Prostate gland (tissue), 2 donors: Measurements from ENCODE around the gene PGPEP1. TPM values are rescaled to one million over a fixed set of nuclear protein-coding genes. Genes with fewer than 3 reads are reported as not detected.

Experiments used
- DNase-seq: peaks from one replicate; pipeline ENCODE4 v3.0.0-alpha.2; 2019; ENCODE audit warnings: low spot score
- H3K27ac ChIP-seq, 2 donors: fragments of 200-600 bp; sonication (generic); 2 replicates each; pipeline ENCODE4 v1.5.1; 2017 to 2019
- H3K27me3 ChIP-seq: fragments of 200-600 bp; sonication (generic); replicated peaks from 2 replicates; pipeline ENCODE4 v1.5.1; 2019; ENCODE audit not compliant: insufficient read depth
- H3K36me3 ChIP-seq, 2 donors: fragments of 200-600 bp; sonication (generic); 1 replicate in 1 of 2; 2 replicates in 1 of 2; pipeline versions ENCODE4 v1.5.1 to v1.8.1; 2017 to 2019
- H3K4me1 ChIP-seq: fragments of 200-600 bp; sonication (generic); replicated peaks from 2 replicates; pipeline ENCODE4 v1.5.1; 2019
- H3K4me3 ChIP-seq, 2 donors: fragments of 200-600 bp; sonication (generic); 2 replicates each; pipeline ENCODE4 v1.5.1; 2017 to 2019
- H3K9me3 ChIP-seq: fragments of 200-600 bp; sonication (generic); 2 replicates; pipeline ENCODE4 v1.5.1; 2017
- POLR2A ChIP-seq: fragments of 450-650 bp; IDR thresholded peaks from one replicate; pipeline ENCODE4 v1.6.1; 2016; ENCODE audit warnings: antibody characterized with exemption, mild to moderate bottlenecking
- POLR2AphosphoS5 ChIP-seq: sonication (generic); formaldehyde crosslinking; IDR thresholded peaks from one replicate; pipeline ENCODE4 v1.6.1; 2017; ENCODE audit warnings: antibody characterized with exemption
- WGBS: methylation state at CpG from one replicate; pipeline ENCODE4 v1.1.5; 2018; 5-methylcytosine and 5-hydroxymethylcytosine counted together
- intact Hi-C: fragments of 100-400 bp; cut with DNase I; formaldehyde crosslinking; loops from one replicate; pipeline ENCODE4 v1.14.2; 2022
- total RNA-seq, 2 donors: library from RNA; depleted of rRNA; stranded (reverse); fragments of >200 nt; gene quantifications; one replicate each; pipeline ENCODE4 v1.1.0, GENCODE V29; 2016
- TF ChIP-seq, protein P1 (sequence below), 4 experiments: fragments of 200-600 bp in 2 of 4; fragments of 450-650 bp in 2 of 4; sonication (generic) in 2 of 4; IDR thresholded peaks; 1 replicate in 3 of 4; 2 replicates in 1 of 4; pipeline ENCODE4 v1.5.1; 2016 to 2019; ENCODE audit warnings: antibody characterized with exemption in 4 of 4, mild to moderate bottlenecking in 2 of 4, moderate library complexity in 2 of 4

Gene PGPEP1
- total RNA-seq, 2 donors from 2014 or later = 18.0 to 37.3 TPM

DNA sequence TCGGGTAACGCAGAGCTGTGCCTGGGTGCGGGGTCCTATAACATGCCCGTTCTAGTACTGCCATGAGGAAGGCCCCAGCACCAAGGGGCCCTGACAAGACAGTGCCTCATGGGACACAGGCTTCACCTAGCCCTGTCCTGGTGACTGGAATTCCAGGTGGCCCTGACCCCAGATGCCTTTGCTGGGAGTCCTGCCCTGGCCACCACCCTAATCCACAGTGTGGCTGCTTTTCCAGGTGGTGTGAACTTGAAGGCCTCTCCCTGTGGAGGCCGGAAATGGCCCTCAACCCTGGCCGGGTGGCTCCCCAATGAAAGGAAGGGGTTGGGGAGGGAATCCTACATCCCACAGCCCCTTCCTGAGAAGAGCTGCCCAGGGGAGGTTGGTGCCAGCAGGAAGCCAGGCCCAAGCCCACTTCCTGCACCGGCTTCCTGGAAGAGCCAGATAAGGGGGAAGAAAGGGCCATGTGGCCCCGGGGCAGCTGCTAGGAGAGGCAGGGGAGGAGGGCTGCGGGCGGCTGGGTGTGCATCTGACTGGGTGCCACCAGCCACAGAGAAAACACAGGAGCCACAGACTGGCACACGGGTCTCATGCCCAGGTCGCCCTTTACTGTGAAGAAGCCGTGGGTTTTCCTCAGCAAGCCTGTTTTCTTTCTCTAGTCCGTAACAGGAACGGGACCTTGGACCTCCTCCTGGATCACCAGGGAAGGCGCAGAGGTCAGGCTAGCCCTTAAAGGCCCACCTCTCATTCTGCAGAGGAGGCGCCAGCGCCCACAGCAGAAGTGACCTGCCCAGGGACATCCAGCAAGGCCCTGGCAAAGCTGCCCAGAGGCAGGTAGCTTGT is 22.2 kb upstream of the PGPEP1 start:
- Histone ChIP-seq H3K36me3 (no peaks in the 10 kb centered on the region), H3K27ac (peak overlapping the region; percentile 35 to 39), H3K4me1 (peaks cover 10% of the 10 kb centered on the region), H3K27me3 (no peaks in the 10 kb centered on the region), H3K9me3 (no peaks in the 10 kb centered on the region), H3K4me3 (no peak overlapping the region)
- no peak for DNase-seq
- TF ChIP-seq, protein P1, sequence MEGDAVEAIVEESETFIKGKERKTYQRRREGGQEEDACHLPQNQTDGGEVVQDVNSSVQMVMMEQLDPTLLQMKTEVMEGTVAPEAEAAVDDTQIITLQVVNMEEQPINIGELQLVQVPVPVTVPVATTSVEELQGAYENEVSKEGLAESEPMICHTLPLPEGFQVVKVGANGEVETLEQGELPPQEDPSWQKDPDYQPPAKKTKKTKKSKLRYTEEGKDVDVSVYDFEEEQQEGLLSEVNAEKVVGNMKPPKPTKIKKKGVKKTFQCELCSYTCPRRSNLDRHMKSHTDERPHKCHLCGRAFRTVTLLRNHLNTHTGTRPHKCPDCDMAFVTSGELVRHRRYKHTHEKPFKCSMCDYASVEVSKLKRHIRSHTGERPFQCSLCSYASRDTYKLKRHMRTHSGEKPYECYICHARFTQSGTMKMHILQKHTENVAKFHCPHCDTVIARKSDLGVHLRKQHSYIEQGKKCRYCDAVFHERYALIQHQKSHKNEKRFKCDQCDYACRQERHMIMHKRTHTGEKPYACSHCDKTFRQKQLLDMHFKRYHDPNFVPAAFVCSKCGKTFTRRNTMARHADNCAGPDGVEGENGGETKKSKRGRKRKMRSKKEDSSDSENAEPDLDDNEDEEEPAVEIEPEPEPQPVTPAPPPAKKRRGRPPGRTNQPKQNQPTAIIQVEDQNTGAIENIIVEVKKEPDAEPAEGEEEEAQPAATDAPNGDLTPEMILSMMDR (IDR thresholded peaks at IDR 0.05) = no peak
- TF ChIP-seq POLR2AphosphoS5 = no peak
- no peak for TF ChIP-seq POLR2A
- 70% methylated on average over 18 of the region's 18 CpGs for WGBS
- intact Hi-C loops = no loop called here

DNA sequence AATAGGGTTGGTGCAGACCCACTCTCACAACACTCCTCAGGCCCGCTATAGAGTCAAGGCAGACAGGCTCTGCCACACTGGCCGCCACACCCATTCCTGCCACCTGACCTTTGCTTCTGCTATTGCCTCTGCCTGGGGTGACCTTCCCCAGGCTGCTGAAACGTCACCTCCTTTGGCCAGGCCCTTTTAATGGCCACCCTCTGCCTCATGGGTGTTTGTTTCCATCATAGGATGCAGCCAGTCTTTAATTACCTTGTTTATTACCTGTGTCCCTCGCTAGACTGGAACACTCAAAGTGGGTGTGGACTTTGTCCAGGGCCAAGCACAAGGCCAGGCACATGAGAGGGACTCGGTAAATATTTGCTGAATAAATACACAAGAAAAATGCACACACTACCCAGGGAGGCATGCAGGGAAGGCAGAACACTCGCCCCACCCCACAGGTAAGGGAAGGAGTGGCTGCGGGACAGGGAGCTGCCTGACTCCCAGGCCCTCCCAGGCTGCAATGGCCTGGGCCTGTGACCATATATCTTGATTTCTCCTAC is 20.7 kb upstream of the PGPEP1 start:
- peak; percentile 45 for TF ChIP-seq POLR2AphosphoS5
- TF ChIP-seq POLR2A = no peak
- H3K9me3 ChIP-seq = no peaks in the 10 kb centered on the region
- no peaks in the 10 kb centered on the region for H3K27me3 ChIP-seq
- 71% methylated on average over 7 of the region's 7 CpGs for WGBS
- H3K36me3 ChIP-seq = no peaks in the 10 kb centered on the region
- intact Hi-C loops = loop anchor here (5.0 kb wide), 1 partner anchor 117 kb away; the partner anchor contains the start of gene RAB3A
- no peak overlapping the region for H3K4me3 ChIP-seq
- peak overlapping the region in 1 of 2 donors; percentile 56 for H3K27ac ChIP-seq
- H3K4me1 ChIP-seq = peaks cover 14% of the 10 kb centered on the region
- DNase-seq = peak; percentile 16

DNA sequence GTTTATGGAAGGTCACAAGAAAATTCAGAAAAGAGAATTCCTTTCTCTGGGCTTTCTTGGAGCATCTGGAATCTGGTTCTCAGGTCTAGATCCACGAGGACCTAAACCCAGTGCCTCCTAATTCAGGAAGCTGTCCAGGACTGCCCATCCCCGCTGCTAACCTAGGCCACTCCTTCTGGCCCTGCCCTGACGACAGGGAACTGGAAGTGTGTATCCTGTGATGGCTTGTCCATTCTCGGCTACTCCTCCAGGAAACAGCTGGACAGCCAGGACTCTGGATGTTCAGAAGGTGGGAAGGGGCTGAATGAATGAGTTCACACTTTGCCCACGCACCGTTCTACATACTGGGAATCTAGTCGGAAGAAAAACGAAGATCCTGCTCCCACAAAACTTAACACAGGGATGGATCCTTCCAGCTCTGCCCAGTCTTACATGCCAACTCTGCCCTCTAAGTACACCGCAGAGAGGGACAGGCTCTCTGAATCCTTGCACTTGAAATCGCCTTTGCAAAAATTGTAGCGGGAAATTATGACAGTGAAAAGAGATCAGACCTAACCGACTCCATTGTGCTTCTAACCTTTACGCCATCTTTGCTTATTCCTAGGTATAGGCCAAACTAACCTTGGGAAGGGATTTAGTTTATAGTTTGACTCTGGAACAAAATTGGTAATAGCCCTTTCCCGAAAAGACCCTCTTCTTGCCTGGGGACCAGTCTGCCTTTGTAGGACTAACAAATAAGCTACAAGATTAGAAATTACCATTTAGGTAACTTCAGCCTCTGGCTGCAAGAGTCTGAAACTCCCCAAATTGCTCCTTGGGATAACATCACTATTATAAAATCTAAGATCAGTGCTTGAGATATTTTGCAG is 19.3 kb upstream of the PGPEP1 start:
- DNase-seq = no peak
- TF ChIP-seq POLR2AphosphoS5 (no peak), POLR2A (no peak)
- TF ChIP-seq, protein P1 (IDR thresholded peaks at IDR 0.05) = no peak
- WGBS = 70% methylated on average over 14 of the region's 14 CpGs
- Histone ChIP-seq H3K4me3 (no peak overlapping the region), H3K27ac (peak overlapping the region in 1 of 2 donors; percentile 56), H3K27me3 (no peaks in the 10 kb centered on the region), H3K9me3 (no peaks in the 10 kb centered on the region), H3K36me3 (no peaks in the 10 kb centered on the region), H3K4me1 (peaks cover 14% of the 10 kb centered on the region)
- intact Hi-C loops = loop anchor here (5.0 kb wide), 1 partner anchor 119 kb away; the partner anchor contains the start of gene RAB3A

DNA sequence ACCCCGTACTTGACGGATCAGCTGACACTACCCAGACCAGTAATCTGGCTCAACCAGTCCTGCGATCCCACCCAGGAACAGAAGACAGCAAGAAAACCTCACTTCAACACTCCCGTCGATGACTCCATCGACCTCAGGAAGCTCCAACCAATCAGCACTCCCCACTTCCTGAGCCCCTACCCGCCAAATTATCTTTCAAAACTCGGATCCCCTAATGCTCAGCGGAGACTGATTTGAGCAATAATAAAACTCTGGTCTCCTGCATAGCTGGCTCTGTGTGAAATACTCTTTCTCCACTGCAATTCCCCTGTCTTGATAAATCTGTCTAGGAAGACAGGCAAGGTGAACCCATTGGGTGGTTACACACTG is 18.7 kb upstream of the PGPEP1 start:
- 17% methylated on average over 9 of the region's 9 CpGs for WGBS
- no peaks in the 10 kb centered on the region for H3K36me3 ChIP-seq
- intact Hi-C loops = loop anchor here (5.0 kb wide), 1 partner anchor 119 kb away; the partner anchor contains the start of gene RAB3A
- no peak overlapping the region for H3K4me3 ChIP-seq
- H3K27me3 ChIP-seq = no peaks in the 10 kb centered on the region
- no peaks in the 10 kb centered on the region for H3K9me3 ChIP-seq
- no peak overlapping the region for H3K27ac ChIP-seq
- peaks cover 14% of the 10 kb centered on the region for H3K4me1 ChIP-seq
- no peak for DNase-seq
- TF ChIP-seq POLR2A (no peak), POLR2AphosphoS5 (no peak)
- TF ChIP-seq, protein P1 (IDR thresholded peaks at IDR 0.05) = no peak

DNA sequence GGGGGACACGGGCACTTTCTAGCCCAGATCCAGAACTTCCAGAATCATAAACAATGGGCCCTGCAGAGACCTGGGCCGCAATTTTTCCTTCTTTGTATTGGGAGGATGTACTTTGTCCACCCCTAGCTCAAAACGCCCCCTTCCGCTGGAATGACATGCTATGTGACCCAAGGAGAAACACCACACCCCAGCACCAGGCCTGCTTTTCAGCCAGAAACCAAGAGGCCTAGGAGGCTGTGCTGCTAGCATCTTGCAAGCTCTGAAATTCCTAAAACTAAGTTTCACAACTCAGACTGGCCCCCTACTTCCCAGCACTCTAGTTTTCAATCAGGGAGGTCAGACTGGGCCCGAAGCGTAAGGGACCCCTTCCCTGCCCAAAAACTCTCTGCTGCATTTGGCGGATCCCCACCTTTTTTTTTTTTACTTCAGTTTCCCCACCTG is 18.1 kb upstream of the PGPEP1 start:
- H3K36me3 ChIP-seq = no peaks in the 10 kb centered on the region
- WGBS = 1% methylated on average over 7 of the region's 7 CpGs
- no peaks in the 10 kb centered on the region for H3K27me3 ChIP-seq
- H3K4me3 ChIP-seq = peak overlapping the region; percentile 54 to 71
- no peaks in the 10 kb centered on the region for H3K9me3 ChIP-seq
- intact Hi-C loops = loop anchor here (5.0 kb wide), 1 partner anchor 120 kb away; the partner anchor contains the start of gene RAB3A
- H3K4me1 ChIP-seq = peaks cover 14% of the 10 kb centered on the region
- DNase-seq = no peak
- peak overlapping the region; percentile 90 for H3K27ac ChIP-seq
- TF ChIP-seq POLR2AphosphoS5 (no peak), POLR2A (no peak)
- TF ChIP-seq, protein P1 (IDR thresholded peaks at IDR 0.05) = no peak
